Esophagus muscularis mucosa (tissue), 4 donors: ENCODE data around the gene DSCAM. TPM values are rescaled to one million over a fixed set of nuclear protein-coding genes. Genes with fewer than 3 reads are reported as not detected.
A peak's percentile ranks its signal among the peaks of the same experiment; 100 is the strongest.

Experiments
- DNase-seq: peaks from one replicate; pipeline ENCODE4 v3.0.0-alpha.2; 2017; ENCODE audit errors: extremely low spot score
- H3K27ac ChIP-seq, 4 donors: fragments of 200-600 bp; sonication (generic); replicated peaks in 1 of 4; 1 replicate in 3 of 4; 2 replicates in 1 of 4; pipeline ENCODE4 v1.5.1; 2016 to 2019; ENCODE audit warnings: mild to moderate bottlenecking in 1 of 4
- H3K27me3 ChIP-seq, 4 donors: fragments of 200-600 bp; sonication (generic); one replicate each; pipeline versions ENCODE4 v1.5.1 to v1.6.0; 2016 to 2019
- H3K36me3 ChIP-seq, 4 donors: fragments of 200-600 bp; sonication (generic); one replicate each; pipeline ENCODE4 v1.5.1; 2016 to 2019
- H3K4me1 ChIP-seq, 4 donors: fragments of 200-600 bp; sonication (generic); one replicate each; pipeline ENCODE4 v1.5.1; 2016 to 2019
- H3K4me3 ChIP-seq, 4 donors: fragments of 200-600 bp; sonication (generic); 1 replicate in 2 of 4; 2 replicates in 2 of 4; pipeline ENCODE4 v1.5.1; 2016 to 2019; ENCODE audit warnings: mild to moderate bottlenecking in 4 of 4, moderate library complexity in 1 of 4
- H3K9me3 ChIP-seq, 4 donors: fragments of 200-600 bp; sonication (generic); 1 replicate in 3 of 4; 2 replicates in 1 of 4; pipeline ENCODE4 v1.5.1; 2016 to 2019
- EP300 ChIP-seq: sonication (generic); formaldehyde crosslinking; IDR thresholded peaks from one replicate; pipeline ENCODE4 v1.6.1; 2017; ENCODE audit warnings: antibody characterized with exemption
- POLR2A ChIP-seq: fragments of 450-650 bp; IDR thresholded peaks from one replicate; pipeline ENCODE4 v1.6.1; 2017; ENCODE audit warnings: antibody characterized with exemption, moderate library complexity, mild to moderate bottlenecking, low read depth
- POLR2AphosphoS5 ChIP-seq, 2 donors: sonication (generic); formaldehyde crosslinking; IDR thresholded peaks; one replicate each; pipeline ENCODE4 v1.6.1; 2017; ENCODE audit warnings: antibody characterized with exemption in 2 of 2
- WGBS: methylation state at CpG from one replicate; pipeline ENCODE4 v1.1.5; 2018; 5-methylcytosine and 5-hydroxymethylcytosine counted together
- intact Hi-C: fragments of 100-400 bp; cut with DNase I; formaldehyde crosslinking; loops from one replicate; pipeline ENCODE4 v1.15.1; 2023
- total RNA-seq, 4 donors: library from RNA; depleted of rRNA; stranded (reverse); fragments of >200 nt; gene quantifications; one replicate each; pipeline versions ENCODE4 v1.1.0 to v1.2.1, GENCODE V29; 2016
- TF ChIP-seq, protein P1 (sequence below), 3 experiments: fragments of 200-600 bp in 2 of 3; fragments of 450-650 bp in 1 of 3; sonication (generic) in 2 of 3; IDR thresholded peaks; one replicate each; pipeline ENCODE4 v1.5.1; 2017 to 2019; ENCODE audit warnings: antibody characterized with exemption in 3 of 3, mild to moderate bottlenecking in 2 of 3, moderate library complexity in 1 of 3

The DSCAM gene
- total RNA-seq, 4 donors from 2014 or later: 0.06 to 0.42 (median 0.17) TPM; not detected in 1

DNA sequence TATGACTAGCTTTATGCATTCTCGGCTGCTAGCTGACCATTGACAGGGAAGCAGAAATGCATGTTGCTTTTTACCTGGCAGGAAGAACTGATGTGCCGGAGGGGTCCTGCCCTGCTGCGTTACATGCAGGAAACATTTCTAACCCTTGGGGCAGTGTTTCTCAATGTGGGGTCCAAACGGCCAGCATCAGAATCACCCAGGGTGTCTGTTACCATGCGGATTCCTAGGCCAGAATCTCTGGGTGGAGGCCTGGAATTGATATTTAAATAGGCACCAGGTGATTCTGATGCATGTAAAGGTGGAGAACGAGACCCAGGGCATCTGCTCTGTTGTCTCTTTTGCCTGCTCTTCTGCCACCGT, 797.0 kb downstream of the DSCAM start:
- WGBS: 37% methylated on average over 7 of the region's 7 CpGs
- TF ChIP-seq POLR2A: no peak
- TF ChIP-seq, protein P1, sequence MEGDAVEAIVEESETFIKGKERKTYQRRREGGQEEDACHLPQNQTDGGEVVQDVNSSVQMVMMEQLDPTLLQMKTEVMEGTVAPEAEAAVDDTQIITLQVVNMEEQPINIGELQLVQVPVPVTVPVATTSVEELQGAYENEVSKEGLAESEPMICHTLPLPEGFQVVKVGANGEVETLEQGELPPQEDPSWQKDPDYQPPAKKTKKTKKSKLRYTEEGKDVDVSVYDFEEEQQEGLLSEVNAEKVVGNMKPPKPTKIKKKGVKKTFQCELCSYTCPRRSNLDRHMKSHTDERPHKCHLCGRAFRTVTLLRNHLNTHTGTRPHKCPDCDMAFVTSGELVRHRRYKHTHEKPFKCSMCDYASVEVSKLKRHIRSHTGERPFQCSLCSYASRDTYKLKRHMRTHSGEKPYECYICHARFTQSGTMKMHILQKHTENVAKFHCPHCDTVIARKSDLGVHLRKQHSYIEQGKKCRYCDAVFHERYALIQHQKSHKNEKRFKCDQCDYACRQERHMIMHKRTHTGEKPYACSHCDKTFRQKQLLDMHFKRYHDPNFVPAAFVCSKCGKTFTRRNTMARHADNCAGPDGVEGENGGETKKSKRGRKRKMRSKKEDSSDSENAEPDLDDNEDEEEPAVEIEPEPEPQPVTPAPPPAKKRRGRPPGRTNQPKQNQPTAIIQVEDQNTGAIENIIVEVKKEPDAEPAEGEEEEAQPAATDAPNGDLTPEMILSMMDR (IDR thresholded peaks at IDR 0.05): peak in 1 of 3 experiments; percentile 15
- no peak for DNase-seq
- Histone ChIP-seq H3K4me1 (peaks cover 19 to 77% (median 71%) of the 10 kb centered on the region in 4 donors), H3K27ac (peak overlapping the region; percentile 84 to 91 (median 88)), H3K36me3 (no peaks in the 10 kb centered on the region), H3K4me3 (no peak overlapping the region), H3K9me3 (no peaks in the 10 kb centered on the region), H3K27me3 (no peaks in the 10 kb centered on the region)
- intact Hi-C loops: loop anchor here (5.0 to 10.0 kb wide), 3 partner anchors 95 to 263 kb away; partner anchors contain the start of gene PCP4

DNA sequence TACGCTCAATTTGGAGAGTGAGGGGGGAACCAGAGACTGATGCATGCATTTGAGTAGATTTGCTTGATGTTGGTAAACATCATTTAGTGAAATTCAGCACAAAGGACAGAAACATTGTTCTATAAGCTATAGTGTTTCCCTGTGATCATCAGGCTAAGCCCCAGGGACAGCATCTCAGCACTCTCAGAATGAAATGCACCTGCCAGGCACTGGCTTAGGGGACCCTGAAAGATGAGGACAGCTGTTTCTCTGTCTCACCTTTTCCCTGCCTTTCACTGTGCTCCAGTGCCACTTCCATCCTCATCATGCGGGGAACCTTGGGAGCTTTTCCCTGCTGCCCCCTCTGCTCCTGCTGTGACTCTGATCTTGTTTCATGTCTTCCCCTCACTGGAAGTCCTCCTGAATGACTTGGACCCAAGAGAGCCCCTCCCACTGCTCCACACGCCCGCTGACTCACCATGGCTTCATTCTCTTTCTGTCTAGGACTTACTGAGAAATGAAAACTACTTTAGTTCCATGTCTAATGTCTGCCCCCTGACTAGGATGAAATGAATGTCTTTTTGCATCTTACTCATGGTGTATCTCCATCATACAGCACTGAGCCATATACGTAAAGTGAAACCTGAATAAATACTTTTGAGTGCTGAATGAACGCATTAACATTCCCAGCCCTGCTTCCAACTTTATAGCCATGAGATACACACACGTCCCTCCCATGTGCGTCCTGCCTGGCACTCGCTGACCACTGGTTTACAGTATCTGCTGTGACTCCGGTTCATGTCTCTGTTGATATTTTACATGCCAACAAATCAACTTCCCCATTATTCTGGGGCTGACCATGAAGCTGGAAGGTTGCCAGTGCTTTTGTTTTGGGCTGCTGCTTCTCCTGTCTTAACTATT, 797.7 kb downstream of the DSCAM start:
- Histone ChIP-seq H3K27ac (peak overlapping the region; percentile 84 to 91 (median 88)), H3K4me3 (no peak overlapping the region), H3K36me3 (no peaks in the 10 kb centered on the region), H3K27me3 (no peaks in the 10 kb centered on the region), H3K9me3 (no peaks in the 10 kb centered on the region), H3K4me1 (peaks cover 18 to 71% (median 65%) of the 10 kb centered on the region in 4 donors)
- 24% methylated on average over 10 of the region's 10 CpGs for WGBS
- peak; percentile 79 for DNase-seq
- intact Hi-C loops: loop anchor here (5.0 to 10.0 kb wide), 3 partner anchors 94 to 262 kb away; partner anchors contain the start of gene PCP4
- no peak for TF ChIP-seq EP300
- no peak for TF ChIP-seq POLR2A
- TF ChIP-seq, protein P1 (IDR thresholded peaks at IDR 0.05): no peak
- peak; percentile 13 to 65 for TF ChIP-seq POLR2AphosphoS5 (IDR thresholded peaks at IDR 0.05)

DNA sequence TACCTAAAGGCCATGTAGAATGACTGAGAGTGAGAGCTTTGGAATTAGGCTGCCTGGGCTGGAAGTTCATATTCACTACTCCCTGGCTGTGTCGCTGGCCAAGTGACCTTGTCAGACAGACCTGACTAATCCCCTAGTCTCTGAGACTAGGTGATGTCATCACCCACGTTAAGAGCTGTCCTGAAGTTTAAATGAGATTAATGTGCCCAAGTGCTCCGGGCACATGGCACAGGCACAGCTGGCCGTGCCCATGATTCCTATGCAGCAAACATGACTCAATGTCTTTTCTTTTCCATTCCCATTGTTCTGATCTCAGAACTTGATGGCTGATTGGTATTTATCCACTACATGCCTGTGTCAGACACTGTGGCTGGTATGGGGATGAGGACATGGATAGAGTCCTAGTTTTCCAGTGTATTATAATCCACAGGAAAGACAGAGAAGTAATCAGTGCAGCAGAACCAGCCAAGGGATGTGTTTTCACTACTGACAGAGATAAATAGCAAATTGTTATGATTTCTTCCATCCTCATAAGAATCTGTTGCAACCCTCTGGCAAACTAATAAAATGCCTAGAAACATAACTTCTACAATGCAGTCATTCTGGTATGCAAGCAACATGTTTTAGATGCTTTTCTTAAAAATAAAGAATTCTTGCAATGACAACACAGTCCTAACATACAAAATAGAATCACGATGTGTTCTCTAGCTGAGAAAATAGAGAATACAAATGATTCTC, 798.8 kb downstream of the DSCAM start:
- H3K4me1 ChIP-seq: peaks cover 11 to 59% (median 54%) of the 10 kb centered on the region in 4 donors
- intact Hi-C loops: loop anchor here (5.0 to 10.0 kb wide), 3 partner anchors 93 to 261 kb away; partner anchors contain the start of gene PCP4
- TF ChIP-seq POLR2AphosphoS5 (IDR thresholded peaks at IDR 0.05): peak; percentile 74 to 86
- TF ChIP-seq EP300: peak; percentile 82
- TF ChIP-seq POLR2A: no peak
- WGBS: 45% methylated on average over 5 of the region's 5 CpGs
- no peak for DNase-seq
- no peaks in the 10 kb centered on the region for H3K9me3 ChIP-seq
- H3K27me3 ChIP-seq: no peaks in the 10 kb centered on the region
- no peak overlapping the region for H3K4me3 ChIP-seq
- no peaks in the 10 kb centered on the region for H3K36me3 ChIP-seq
- H3K27ac ChIP-seq: peak overlapping the region; percentile 84 to 91 (median 88)

DNA sequence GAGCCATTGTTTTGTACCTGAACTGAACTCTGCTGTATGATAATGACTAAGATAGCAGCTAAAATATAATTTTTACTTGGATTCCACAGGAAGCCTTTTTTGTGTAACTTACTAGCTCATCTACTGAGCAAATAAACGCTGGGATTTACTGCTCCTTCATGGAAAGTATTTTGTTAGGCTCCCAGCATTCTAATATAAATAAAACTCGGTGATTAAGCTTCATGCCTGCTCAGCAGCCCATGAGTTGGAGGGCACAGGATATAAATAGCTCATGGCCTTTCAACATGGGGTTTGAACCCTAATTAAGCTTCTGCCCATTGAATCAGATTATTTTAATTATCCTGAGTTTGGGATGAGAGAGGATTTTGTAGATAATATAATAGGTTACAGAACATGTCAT, 799.7 kb downstream of the DSCAM start:
- no peak overlapping the region for H3K4me3 ChIP-seq
- H3K9me3 ChIP-seq: no peaks in the 10 kb centered on the region
- H3K27ac ChIP-seq: peak overlapping the region; percentile 84 to 91 (median 88)
- WGBS: 23% methylated on average over 2 of the region's 2 CpGs
- intact Hi-C loops: loop anchor here (5.0 to 10.0 kb wide), 3 partner anchors 92 to 260 kb away; partner anchors contain the start of gene PCP4
- no peaks in the 10 kb centered on the region for H3K27me3 ChIP-seq
- H3K36me3 ChIP-seq: no peaks in the 10 kb centered on the region
- no peak for DNase-seq
- no peak for TF ChIP-seq POLR2A
- peak in 1 of 2 donors; percentile 18 for TF ChIP-seq POLR2AphosphoS5 (IDR thresholded peaks at IDR 0.05)
- TF ChIP-seq EP300: no peak
- TF ChIP-seq, protein P1 (IDR thresholded peaks at IDR 0.05): no peak
- peaks cover 2 to 50% (median 46%) of the 10 kb centered on the region in 4 donors for H3K4me1 ChIP-seq

DNA sequence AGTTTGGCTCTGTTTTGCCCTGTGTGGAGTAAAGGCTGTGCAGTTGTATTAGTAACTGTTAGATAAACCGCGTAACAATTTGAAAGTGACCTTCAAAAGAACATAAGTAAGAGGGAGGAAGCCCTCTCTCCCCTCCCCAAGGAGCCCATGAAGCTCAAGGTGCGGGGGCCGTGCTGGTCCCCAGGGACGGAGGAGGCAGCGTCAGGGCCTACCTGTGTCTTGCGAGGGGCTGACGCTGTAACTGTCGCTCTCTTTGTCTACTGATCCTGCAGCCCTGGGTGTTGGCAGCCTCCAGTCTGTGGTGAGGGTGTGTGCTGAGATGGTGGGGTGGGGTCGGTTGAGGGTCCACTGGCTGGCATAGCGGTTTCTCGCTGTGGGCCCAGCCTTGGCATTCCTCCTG, 803.1 kb downstream of the DSCAM start:
- no peak overlapping the region for H3K27ac ChIP-seq
- WGBS: 97% methylated on average over 5 of the region's 12 CpGs
- TF ChIP-seq, protein P1 (IDR thresholded peaks at IDR 0.05): no peak
- TF ChIP-seq EP300 (no peak), POLR2A (no peak)
- peaks cover 0 to 26% (median 21%) of the 10 kb centered on the region in 4 donors for H3K4me1 ChIP-seq
- no peaks in the 10 kb centered on the region for H3K27me3 ChIP-seq
- H3K36me3 ChIP-seq: no peaks in the 10 kb centered on the region
- H3K4me3 ChIP-seq: no peak overlapping the region
- DNase-seq: no peak
- intact Hi-C loops: loop anchor here (10.0 kb wide), 1 partner anchor 89 kb away; no protein-coding TSS in a partner anchor
- H3K9me3 ChIP-seq: no peaks in the 10 kb centered on the region
